C4-2B (cell line): ENCODE results near the gene FABP7.

ENCODE experiments used
- ZFX ChIP-seq: fragments of 450-650 bp; IDR thresholded peaks from 2 replicates; pipeline ENCODE4 v1.6.1; 2017
- TF ChIP-seq, protein P1 (sequence below): fragments of 450-650 bp; conservative IDR thresholded peaks from 2 replicates; pipeline ENCODE4 v1.5.1; 2017; ENCODE audit warnings: mild to moderate bottlenecking

DNA sequence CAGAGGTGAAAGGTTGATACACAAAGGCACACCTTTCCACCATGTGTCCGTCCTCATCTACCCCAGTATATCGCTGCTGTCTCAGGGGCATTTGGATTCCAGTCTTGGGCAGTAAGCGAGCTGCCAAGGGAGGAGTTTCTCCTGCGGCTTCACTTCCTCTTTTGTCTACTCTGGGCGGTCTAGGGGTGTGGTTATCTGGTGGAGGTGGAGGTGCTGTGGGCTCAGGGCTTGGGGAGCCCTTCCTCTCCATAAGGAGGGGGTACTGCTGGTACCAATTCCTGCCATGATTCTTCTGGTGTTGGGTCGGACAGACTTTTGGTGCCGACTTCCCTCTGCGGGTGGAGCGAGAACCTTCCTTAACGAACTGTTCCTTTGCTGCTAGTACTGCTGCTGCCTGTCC is 31.9 kb upstream of the FABP7 start:
- TF ChIP-seq, protein P1, sequence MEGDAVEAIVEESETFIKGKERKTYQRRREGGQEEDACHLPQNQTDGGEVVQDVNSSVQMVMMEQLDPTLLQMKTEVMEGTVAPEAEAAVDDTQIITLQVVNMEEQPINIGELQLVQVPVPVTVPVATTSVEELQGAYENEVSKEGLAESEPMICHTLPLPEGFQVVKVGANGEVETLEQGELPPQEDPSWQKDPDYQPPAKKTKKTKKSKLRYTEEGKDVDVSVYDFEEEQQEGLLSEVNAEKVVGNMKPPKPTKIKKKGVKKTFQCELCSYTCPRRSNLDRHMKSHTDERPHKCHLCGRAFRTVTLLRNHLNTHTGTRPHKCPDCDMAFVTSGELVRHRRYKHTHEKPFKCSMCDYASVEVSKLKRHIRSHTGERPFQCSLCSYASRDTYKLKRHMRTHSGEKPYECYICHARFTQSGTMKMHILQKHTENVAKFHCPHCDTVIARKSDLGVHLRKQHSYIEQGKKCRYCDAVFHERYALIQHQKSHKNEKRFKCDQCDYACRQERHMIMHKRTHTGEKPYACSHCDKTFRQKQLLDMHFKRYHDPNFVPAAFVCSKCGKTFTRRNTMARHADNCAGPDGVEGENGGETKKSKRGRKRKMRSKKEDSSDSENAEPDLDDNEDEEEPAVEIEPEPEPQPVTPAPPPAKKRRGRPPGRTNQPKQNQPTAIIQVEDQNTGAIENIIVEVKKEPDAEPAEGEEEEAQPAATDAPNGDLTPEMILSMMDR = no peak
- TF ChIP-seq ZFX = no peak
